Skin epidermis (tissue), 12 donors: ENCODE results near the gene RAP2B.
"Not testable (repeated sequence)": the region's sequence is repeated elsewhere in the genome, so short reads cannot be mapped to it uniquely, and the experiment has no call there.

Experiments
- H3K27ac ChIP-seq, 21 experiments: fragments of 200-600 bp; sonication (generic) in 11 of 21; one replicate each; pipeline ENCODE4 v1.5.0; 2020; ENCODE audit warnings: mild to moderate bottlenecking in 3 of 21, inconsistent platforms in 2 of 21, moderate library complexity in 2 of 21
- H3K4me3 ChIP-seq, 7 experiments: fragments of 200-600 bp; sonication (generic) in 2 of 7; one replicate each; pipeline ENCODE4 v1.5.0; 2020; ENCODE audit warnings: inconsistent platforms in 2 of 7, mild to moderate bottlenecking in 2 of 7, moderate library complexity in 1 of 7

Gene RAP2B

DNA sequence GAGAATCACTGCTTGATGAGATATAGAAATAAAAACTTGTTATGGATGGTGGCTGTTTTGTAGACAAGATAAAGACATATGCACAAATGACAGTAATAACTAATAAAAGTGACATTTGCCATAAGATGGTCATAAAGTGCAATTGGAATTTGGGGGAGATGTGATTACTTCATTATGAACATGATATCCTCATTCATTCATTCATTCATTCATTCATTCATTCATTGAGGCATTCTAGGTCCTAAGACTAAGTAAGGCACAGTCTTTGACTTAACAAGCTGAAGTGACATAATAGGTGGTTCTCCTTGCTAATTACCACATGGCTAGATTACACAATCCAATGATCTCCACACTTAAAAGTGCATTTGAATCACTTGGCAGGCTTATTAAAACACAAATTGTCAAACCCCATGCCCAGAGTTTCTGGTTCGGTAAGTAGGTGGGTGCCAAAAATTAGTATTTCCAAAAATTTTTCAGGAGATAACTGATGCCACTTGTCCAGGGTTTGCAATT is 18.9 kb downstream of the RAP2B start:
- Histone ChIP-seq H3K27ac (no peak overlapping the region), H3K4me3 (no peak overlapping the region)

DNA sequence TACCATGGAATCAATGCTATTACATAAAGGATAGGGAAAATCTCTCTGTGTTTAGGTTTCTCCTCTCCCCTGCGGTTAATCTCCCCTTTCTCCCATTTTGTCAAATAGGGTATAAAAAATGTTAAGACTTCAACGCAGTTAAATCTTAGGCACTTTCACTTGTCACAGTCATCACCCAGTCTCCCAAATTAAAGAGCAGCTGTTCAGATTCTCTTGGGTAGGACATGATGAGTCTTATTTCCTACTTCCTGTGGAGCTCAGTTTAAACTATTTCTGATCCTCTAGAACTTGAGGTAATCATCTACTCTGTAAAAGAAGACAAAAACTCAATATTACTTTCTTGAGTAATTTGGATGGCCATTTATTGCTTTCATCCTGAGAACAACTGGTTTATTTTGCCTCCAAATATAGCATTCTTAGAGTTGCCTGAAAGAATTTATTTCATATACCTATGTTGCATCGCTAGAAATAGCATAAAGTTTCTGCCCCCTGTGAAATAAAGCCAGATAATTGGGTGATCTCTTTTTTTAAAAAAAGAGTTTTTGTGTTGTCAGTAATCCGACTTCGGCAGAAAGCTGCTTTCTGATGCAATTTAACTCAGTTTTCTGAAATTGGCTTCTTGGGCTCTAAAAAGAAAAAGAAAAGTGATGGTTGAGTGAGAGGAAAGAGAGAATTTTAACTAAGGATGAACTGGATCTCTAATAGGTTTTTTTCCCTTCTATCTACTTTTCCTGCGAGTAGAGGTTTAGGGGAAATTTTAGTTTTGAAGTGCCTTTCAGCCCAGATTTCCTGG is 20.7 kb downstream of the RAP2B start:
- no peak overlapping the region for H3K27ac ChIP-seq
- no peak overlapping the region for H3K4me3 ChIP-seq

DNA sequence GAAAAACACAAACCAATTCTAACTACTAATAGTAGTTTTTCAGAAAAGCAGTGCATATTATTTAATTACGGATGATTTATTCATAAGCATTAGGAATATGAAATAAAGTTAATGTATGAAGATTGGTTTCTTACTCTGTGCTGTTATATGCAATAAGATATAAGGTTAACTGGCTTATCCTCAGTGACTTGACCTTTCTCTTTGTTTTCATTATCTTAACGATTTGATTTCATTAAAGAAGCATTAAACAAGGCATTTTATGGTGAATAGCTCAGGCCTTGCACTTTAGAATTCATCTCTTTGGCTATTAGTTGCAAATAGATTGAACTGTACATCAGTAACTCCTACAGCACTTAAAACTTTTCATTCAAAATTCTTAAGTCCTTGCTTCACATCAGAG is 28.9 kb downstream of the RAP2B start:
- Histone ChIP-seq H3K27ac (no peak overlapping the region), H3K4me3 (no peak overlapping the region)

DNA sequence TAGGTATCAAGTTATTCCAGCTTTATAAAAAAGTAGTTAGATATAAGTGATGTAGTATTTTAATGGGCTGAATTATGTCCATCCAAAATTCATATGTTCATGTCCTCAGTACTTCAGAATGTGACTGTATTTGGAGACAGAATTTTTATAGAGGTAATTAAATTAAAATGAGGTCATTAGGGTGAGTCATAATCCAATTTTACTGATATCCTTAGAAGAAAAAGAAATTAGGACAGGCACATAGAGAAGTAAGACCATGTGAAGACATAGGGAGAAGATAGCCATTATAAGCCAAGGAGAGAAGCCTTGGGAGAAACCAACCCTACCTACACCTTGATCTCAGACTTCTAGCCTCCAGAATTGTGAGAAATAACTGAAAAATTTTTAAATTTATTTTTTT is 30.3 kb downstream of the RAP2B start:
- H3K27ac ChIP-seq = no peak overlapping the region
- H3K4me3 ChIP-seq = no peak overlapping the region

DNA sequence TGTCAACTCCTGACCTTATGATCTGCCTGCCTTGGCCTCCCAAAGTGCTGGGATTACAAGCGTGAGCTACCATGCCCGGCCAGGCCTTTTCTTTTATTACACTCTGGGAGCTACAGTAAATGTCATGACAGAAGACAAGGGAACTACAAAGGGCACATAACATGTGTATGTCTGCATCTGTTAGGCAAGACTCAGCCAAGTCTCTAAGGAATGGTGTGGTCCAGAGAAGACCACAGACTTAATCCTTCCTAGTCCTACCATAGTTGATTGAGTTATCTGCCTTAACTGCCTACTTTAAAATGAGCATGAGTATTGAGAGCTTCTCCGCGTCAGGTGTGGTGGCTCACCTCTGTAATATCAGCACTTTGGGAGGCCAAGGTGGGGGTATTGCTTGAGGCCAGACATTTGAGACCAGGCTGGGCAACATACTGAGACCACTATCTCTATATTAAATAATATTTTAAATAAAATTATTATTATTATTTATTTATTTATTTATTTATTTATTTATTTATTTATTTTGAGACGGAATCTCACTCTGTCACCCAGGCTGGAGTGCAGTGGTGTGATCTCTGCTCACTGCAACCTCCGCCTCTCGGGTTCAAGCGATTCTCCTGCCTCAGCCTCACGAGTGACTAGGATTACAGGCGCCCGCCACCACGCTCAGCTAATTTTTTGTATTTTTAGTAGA is 31.9 kb downstream of the RAP2B start:
- H3K27ac ChIP-seq, H3K4me3 ChIP-seq: not testable (repeated sequence)

DNA sequence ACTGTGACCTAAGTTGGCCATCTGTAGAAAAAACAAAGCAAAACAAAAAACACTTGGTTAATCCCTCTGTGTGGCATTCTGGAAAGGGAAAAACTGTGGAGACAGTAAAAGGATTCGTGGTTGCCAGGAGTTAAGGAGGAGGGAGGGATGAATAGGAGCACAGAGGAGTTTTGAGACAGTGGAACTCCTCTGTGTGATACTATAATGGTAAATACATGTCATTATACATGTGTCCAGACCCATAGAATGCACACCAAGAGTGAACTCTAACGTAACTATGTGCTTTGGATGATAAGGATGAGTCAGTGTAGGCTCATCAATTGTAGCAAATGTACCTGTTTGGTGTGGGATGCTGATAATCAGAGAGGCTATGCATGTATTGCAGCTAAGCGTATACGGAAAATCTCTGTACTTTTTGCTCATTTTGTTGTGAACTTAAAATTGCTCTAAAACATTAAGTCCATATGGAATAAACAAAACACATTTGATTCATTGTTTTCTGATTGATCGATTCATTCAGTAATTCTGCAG is 33.4 kb downstream of the RAP2B start:
- no peak overlapping the region for H3K4me3 ChIP-seq

DNA sequence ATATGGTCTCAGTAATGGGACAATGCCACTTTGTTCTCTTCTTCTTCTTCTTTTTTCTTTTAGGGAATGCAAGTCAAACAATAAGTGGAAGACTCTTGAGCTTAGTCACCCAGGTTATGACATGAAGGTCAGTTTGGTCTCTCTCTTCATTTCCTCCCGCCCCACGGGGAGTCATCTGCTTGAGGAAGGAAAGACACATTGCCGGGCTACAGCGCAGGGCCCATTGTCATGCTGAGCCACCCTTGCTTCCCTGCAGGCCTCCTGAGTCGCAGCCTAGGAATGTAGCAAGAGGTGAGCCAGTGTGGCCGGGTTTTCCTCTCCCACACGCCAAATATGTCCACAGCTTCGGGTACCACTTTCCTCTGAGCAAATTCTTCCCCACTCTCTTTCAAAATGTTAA is 47.6 kb downstream of the RAP2B start:
- Histone ChIP-seq H3K27ac (peak overlapping the region in 1 of 21 experiments; percentile 46), H3K4me3 (no peak overlapping the region)

More for the DNA sequence above, 33.4 kb downstream of the RAP2B start:
- H3K27ac ChIP-seq = no peak overlapping the region

DNA sequence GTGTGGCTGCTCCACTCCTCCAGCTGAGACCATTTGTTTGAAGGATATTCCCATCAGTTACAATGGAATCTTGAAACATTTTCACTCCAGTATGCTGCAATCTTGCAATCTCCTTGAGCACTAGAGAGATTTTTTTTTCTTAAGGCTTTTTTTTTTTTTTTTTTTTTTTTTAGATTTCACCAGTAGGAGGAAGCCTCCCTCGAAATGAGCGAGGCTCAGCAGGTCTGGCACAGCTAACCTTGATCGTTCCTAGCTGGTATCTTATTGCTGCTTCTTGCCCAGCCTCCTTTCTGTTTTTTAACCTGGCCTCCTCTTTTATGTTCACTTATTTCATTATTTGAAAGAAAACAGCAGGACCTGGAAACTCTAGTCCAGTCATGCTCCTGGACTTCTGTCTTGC is 48.1 kb downstream of the RAP2B start:
- Histone ChIP-seq H3K4me3 (no peak overlapping the region), H3K27ac (peak overlapping the region in 1 of 21 experiments; percentile 46)

DNA sequence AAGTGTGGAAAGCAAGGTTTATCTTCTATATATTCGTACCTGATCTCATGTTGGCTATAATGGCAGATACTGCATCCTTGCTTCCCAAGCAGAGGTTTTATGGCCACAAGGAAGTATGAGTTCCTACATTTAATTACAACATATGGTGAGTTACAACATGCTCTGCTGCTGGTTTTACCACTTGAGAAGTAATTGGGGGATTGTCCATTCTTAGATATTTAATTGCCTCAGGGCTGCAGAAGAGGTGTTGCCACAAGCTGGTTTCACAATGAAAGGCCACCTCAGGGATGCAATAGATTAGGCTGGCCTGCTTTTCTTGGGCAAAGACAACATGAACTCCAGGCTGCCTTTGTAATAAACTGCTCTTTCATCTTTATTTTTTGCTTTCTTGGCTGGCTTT is 48.6 kb downstream of the RAP2B start:
- H3K27ac ChIP-seq = no peak overlapping the region
- H3K4me3 ChIP-seq = no peak overlapping the region

DNA sequence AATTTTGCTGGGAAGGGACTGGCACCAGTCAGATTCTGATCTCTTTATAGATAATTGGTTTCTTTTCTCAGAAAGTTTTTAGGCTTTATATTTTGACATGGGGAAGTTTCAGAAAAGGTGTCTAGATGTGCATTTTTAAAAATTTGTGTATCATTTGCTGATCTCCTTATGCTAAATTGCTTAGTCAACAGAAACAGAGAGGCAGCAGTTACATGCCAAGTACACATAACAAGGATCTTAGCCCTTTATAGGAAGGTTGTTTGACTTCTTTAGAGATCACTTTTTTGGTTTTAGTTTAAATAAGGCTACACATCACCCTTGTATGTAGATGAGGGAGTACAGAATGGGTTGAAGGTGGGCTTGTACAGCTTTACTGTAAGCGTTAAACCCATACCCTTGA is 53.5 kb downstream of the RAP2B start:
- Histone ChIP-seq H3K27ac (no peak overlapping the region), H3K4me3 (no peak overlapping the region)

DNA sequence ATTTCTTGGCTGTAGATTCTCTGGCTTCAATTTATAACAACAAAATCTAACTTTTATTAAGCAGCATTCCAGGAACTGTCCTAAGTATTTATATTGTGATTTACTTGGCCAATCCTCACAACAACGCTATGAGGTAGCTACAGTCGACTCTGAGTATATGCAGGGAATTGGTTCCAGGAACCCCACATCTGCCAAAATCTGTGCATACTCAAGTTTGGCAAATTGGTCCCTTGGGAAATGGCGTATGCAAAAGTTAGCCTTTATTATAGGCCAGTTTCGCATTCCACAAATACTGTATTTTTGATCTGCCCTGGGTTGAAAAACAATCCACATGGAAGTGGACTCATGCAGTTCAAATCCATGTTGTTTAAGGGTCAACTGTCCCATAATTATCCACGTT is 53.9 kb downstream of the RAP2B start:
- no peak overlapping the region for H3K4me3 ChIP-seq
- H3K27ac ChIP-seq = no peak overlapping the region

DNA sequence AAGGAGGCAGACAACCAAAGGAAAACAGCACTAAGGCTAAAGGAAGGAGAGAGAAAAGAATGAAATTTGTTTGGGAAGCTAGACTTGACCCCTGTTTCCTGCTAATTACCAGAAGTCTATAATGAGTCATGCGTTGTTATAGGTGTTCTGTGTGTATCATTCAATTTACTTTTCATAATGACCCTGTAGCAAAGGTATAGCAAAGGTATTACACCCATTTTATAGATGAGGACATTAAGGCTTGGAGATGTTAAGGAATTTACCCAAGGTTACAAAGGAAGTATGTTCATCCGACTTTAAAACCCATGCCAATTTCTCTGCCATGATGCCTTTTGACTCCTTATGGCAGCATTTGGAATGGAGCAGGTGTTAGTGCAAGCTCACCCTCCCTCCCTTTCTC is 54.9 kb downstream of the RAP2B start:
- H3K27ac ChIP-seq = no peak overlapping the region
- H3K4me3 ChIP-seq = no peak overlapping the region

DNA sequence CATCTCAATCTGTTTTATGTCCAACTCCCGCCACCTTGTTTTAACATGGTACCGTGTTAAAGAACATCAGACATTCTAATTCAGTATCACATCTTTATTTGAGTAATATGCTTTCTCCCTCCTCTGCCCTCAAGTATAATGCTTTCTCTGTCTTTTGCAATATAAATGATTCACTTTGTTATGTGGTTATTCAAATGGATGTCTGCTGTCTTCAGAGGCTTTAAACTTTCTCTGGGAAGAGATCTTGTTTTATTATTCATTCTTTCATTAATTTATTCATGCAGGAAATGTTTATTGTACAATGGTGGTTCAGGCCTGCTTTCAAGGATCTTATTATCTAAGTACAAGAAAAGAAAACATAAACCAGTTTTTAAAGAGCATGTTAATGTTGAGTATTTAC is 57.1 kb downstream of the RAP2B start:
- Histone ChIP-seq H3K27ac (peak overlapping the region in 1 of 21 experiments; percentile 37), H3K4me3 (no peak overlapping the region)
